PFSK-1 (cell line): Measurements from ENCODE around the gene NGFR.

Experiments
- FOXP2 ChIP-seq: optimal IDR thresholded peaks from 2 replicates; pipeline ENCODE3; 2011; ENCODE audit warnings: borderline replicate concordance, control low read depth, inconsistent platforms; ENCODE audit not compliant: insufficient read depth; ENCODE audit errors: extremely low read length, extremely low read depth
- POLR2AphosphoS5 ChIP-seq: IDR thresholded peaks from 2 replicates; pipeline ENCODE4 v1.6.1; 2012; ENCODE audit warnings: low read depth, mild to moderate bottlenecking, control low read depth, low read length, moderate library complexity
- SIN3A ChIP-seq: IDR thresholded peaks from 2 replicates; pipeline ENCODE4 v1.6.1; 2012; ENCODE audit warnings: mild to moderate bottlenecking, low read length, moderate library complexity, borderline replicate concordance; ENCODE audit not compliant: insufficient read depth
- TAF1 ChIP-seq: IDR thresholded peaks from 2 replicates; pipeline ENCODE4 v1.6.1; 2012; ENCODE audit warnings: low read length, control low read depth, borderline replicate concordance; ENCODE audit not compliant: insufficient read depth
- TF ChIP-seq, protein P1 (sequence below), 2 experiments: IDR thresholded peaks; 2 replicates each; pipeline versions ENCODE4 v1.6.1 to v1.8.0; 2011 to 2012; ENCODE audit warnings: low read depth in 2 of 2, low read length in 2 of 2, control low read depth in 1 of 2, inconsistent platforms in 1 of 2, mild to moderate bottlenecking in 1 of 2, moderate library complexity in 1 of 2; ENCODE audit not compliant: insufficient read depth in 1 of 2

Gene NGFR

GRCh38 chr17:49509588-49509917 is 14.5 kb downstream of the NGFR start:
- TF ChIP-seq, protein P1, sequence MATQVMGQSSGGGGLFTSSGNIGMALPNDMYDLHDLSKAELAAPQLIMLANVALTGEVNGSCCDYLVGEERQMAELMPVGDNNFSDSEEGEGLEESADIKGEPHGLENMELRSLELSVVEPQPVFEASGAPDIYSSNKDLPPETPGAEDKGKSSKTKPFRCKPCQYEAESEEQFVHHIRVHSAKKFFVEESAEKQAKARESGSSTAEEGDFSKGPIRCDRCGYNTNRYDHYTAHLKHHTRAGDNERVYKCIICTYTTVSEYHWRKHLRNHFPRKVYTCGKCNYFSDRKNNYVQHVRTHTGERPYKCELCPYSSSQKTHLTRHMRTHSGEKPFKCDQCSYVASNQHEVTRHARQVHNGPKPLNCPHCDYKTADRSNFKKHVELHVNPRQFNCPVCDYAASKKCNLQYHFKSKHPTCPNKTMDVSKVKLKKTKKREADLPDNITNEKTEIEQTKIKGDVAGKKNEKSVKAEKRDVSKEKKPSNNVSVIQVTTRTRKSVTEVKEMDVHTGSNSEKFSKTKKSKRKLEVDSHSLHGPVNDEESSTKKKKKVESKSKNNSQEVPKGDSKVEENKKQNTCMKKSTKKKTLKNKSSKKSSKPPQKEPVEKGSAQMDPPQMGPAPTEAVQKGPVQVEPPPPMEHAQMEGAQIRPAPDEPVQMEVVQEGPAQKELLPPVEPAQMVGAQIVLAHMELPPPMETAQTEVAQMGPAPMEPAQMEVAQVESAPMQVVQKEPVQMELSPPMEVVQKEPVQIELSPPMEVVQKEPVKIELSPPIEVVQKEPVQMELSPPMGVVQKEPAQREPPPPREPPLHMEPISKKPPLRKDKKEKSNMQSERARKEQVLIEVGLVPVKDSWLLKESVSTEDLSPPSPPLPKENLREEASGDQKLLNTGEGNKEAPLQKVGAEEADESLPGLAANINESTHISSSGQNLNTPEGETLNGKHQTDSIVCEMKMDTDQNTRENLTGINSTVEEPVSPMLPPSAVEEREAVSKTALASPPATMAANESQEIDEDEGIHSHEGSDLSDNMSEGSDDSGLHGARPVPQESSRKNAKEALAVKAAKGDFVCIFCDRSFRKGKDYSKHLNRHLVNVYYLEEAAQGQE (IDR thresholded peaks at IDR 0.05; ENCODE audit: insufficient read depth in 1 of 2, low read depth in 2 of 2, low read length in 2 of 2), result no peak
- TF ChIP-seq SIN3A (no peak), TAF1 (no peak), FOXP2 (no peak), POLR2AphosphoS5 (no peak)

DNA sequence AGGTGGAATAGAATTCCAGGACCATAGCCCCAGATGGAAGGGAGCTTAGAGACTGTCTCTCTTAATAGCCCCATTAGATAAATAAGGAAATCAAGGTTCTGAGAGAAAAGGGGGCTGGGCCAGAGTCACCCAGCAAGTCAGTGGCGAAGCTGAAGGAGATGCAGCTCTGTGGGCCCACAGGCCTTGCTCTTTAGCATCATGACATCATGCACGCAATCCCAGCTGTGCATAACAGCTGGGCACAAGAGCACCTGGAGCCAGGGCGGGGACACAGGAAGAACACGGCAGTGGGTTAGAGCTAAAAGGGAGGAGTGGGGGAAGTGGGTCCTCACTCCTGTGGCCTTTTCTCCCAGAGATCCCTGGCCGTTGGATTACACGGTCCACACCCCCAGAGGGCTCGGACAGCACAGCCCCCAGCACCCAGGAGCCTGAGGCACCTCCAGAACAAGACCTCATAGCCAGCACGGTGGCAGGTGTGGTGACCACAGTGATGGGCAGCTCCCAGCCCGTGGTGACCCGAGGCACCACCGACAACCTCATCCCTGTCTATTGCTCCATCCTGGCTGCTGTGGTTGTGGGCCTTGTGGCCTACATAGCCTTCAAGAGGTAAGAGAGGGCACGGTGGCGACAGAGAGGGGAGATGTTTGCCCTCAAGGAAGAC is 15.1 kb downstream of the NGFR start:
- no peak for TF ChIP-seq TAF1
- TF ChIP-seq, protein P1 (IDR thresholded peaks at IDR 0.05; ENCODE audit: insufficient read depth in 1 of 2, low read depth in 2 of 2, low read length in 2 of 2), result no peak
- no peak for TF ChIP-seq FOXP2
- TF ChIP-seq POLR2AphosphoS5, result no peak
- TF ChIP-seq SIN3A, result no peak

- TF ChIP-seq FOXP2 (no peak), POLR2AphosphoS5 (no peak)
Measured at GRCh38 chr17:49510720-49511110, 15.6 kb downstream of the NGFR start.

- TF ChIP-seq, protein P1 (IDR thresholded peaks at IDR 0.05; ENCODE audit: insufficient read depth in 1 of 2, low read depth in 2 of 2, low read length in 2 of 2), result no peak
- TF ChIP-seq TAF1, result no peak
- no peak for TF ChIP-seq SIN3A
- TF ChIP-seq POLR2AphosphoS5, result no peak
- no peak for TF ChIP-seq FOXP2
Measured at GRCh38 chr17:49511810-49512209, 16.7 kb downstream of the NGFR start.

- TF ChIP-seq TAF1 (no peak), POLR2AphosphoS5 (no peak), FOXP2 (no peak), SIN3A (no peak)
- TF ChIP-seq, protein P1 (IDR thresholded peaks at IDR 0.05; ENCODE audit: insufficient read depth in 1 of 2, low read depth in 2 of 2, low read length in 2 of 2), result no peak
Measured at GRCh38 chr17:49512296-49513043, 17.4 kb downstream of the NGFR start.
